GM18520 (cell line): Measurements from ENCODE around the gene ZNG1F.
"Not testable (repeated sequence)": the region's sequence is repeated elsewhere in the genome, so short reads cannot be mapped to it uniquely, and the experiment has no call there.

Experiments used
- ATAC-seq: cut with Tn5 transposase; IDR thresholded peaks from one replicate; pipeline ENCODE4 v1.9.1; 2021; ENCODE audit not compliant: unreplicated experiment

Gene ZNG1F

DNA sequence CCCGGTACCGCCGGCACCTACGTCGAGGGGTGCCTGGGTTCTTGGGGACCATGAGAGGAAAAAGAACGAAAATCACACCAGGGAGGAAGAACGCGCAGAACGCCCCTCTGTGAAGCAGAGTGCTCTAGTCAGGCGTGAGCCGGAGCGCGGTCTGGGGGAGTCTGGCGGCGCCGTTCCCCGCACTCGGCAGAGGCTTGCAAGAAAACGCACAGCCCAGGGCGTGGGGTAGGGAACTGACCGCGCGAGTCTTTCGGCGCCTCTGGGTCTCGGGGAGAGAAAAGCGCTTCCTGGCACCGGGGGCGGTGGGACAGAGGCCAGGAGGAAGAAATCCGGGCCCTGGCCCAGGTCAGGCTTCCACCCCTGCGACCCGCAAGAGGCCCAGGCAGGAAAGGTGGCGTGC, 65.3 kb downstream of the ZNG1F start:
- not testable (repeated sequence) for ATAC-seq

GRCh38 chr9:41123396-41123795, 65.7 kb downstream of the ZNG1F start:
- ATAC-seq = not testable (repeated sequence)

- ATAC-seq = not testable (repeated sequence)
Measured at GRCh38 chr9:41120696-41121095, 68.4 kb downstream of the ZNG1F start.

DNA sequence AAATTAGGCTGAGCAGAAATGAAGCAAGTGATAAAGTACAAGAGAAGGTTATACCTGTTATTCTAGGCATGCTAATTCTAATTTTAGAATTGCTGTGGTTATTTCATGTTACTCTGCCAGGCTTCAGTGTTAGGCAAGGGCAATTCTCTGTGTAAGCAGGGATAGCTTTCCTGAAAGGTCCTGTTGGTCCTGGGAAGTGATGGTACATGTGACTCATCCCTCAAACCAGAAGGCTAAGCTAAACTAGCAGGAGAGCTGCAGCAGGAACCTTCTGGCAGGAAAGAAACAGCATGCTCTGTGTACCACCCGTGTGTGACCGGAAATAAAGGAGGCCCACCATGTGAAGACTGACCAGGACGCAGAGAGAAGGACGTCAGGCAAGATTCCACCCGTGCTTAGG, 69.4 kb downstream of the ZNG1F start:
- not testable (repeated sequence) for ATAC-seq

GRCh38 chr9:41119311-41119710, 69.8 kb downstream of the ZNG1F start:
- not testable (repeated sequence) for ATAC-seq

GRCh38 chr9:41113348-41113747, 75.8 kb downstream of the ZNG1F start:
- not testable (repeated sequence) for ATAC-seq

GRCh38 chr9:41111414-41111813, 77.7 kb downstream of the ZNG1F start:
- not testable (repeated sequence) for ATAC-seq

- ATAC-seq = not testable (repeated sequence)
Measured at GRCh38 chr9:41110913-41111312, 78.2 kb downstream of the ZNG1F start.

DNA sequence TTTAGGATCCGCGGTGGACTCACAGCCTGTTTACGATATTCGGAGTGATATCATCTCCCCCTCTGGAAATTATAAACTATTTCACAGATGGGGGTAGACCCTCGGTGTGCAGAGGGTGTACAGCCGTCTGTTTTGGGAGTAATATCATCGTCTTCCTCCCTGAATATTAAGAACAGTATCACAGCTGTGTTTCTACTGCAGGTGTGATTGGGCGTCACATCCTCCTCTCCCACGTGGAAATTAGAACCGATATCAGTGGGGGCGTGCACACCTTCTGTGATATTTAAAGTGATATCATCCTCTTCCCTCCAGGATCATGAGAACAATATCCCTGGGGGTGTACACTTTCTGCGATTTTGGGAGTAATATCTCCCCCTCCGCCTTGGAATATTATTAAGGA, 79.9 kb downstream of the ZNG1F start:
- ATAC-seq = not testable (repeated sequence)

DNA sequence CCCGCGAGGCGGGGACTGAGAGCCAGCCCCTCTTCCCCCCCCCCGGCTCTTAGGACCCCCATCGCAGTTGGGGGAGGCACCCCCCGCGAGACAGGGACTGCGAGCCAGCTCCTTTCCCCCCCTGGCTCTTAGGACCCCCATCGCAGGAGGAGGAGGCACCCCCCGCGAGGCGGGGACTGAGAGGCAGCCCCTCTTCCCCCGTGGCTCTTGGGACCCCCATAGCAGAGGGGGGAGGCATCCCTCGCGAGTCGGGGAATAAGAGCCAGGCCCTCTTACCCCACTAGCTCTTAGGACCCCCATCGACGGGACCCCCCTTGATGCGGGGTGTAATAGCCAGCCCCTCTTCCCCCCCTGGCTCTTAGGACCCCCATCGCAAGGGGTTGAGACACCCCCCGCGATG, 80.3 kb downstream of the ZNG1F start:
- not testable (repeated sequence) for ATAC-seq

DNA sequence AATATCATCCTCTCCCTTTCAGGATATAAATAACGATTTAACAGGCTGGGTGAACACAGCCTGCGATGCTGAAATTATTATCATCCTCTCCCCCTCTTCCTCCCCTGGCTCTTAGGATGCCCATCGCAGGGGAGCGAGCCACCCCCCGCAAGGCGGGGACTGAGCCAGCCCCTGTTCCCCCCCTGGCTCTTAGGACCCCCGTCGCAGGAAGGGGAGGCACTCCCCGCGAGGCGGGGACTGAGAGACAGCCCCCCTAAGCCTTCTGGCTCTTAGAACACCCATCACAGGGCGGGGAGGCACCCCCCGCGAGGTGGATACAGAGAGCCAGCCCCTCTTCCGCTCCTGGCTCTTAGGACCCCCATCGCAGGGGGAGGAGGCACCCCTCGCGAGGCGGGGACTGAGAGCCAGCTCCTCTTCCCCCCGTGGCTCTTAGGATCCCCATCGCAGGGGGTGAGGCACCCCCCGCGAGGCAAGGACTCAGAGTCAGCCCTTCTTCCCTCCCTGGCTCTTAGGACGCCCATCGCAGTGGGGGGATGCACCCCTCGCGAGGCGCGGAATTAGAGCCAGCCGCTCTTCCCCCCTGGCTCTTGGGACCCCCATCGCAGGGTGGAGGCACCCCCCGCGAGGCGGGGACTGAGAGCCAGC, 82.5 kb downstream of the ZNG1F start:
- not testable (repeated sequence) for ATAC-seq

DNA sequence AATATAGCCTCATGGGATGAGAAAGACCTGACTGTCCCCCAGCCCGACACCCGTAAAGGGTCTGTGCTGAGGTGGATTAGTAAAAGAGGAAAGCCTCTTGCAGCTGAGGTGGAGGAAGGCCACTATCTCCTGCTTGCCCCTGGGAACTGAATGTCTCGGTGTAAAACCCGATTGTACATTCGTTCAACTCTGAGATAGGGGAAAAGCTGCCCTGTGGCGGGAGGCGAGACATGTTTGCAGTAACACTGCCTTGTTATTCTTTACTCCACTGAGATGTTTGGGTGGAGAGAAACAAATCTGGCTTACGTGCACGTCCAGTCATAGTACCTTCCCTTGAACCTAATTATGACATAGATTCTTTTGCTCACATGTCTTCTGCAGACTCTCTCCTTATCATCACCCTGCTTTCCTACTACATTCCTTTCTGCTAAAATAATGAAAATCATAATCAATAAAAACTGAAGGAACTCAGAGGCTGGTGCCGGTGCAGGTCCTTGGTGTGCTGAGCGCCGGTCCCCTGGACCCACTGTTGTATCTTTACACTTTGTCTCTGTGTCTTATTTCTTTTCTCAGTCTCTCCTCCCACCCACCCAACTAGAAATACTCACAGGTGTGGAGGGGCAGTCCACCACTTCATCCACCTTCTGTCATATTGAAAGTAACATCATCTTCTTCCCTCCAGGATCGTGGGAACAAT, 83.4 kb downstream of the ZNG1F start:
- ATAC-seq = not testable (repeated sequence)

DNA sequence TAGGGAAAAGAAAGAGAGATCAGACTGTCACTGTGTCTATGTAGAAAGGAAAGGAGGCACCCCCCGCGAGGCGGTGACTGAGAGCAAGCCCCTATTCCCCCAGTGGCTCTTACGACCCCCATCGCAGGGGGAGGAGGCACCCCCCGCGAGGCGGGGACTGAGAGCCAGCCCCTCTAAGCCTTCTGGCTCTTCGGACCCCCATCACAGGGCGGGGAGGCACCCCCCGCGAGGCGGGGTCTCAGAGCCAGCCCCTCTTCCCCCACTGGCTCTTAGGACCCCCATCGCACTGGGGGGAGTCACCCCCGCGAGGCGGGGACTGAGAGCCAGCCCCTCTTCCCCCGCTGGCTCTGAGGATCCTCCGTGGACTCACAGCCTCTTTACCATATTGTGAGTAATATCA, 84.6 kb downstream of the ZNG1F start:
- not testable (repeated sequence) for ATAC-seq

DNA sequence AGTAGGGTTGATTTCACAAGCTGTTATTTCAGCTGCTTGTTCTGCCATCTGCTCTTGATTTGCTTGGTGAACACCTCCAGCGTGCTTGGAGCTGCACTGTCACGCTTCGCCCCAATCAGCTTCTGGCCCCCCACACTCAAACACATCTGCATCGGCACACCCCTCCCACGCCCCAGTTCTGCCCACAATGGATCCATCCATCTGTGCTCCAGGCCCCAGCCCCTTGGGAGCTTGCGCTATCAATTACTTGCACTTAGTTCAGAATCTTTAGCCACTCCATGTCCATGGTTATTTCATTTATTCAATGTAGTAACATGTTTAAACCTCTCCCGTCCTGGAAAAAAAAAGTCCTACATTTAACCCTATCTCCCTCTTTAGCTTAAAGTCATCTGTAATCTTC, 88.6 kb downstream of the ZNG1F start:
- ATAC-seq = not testable (repeated sequence)

DNA sequence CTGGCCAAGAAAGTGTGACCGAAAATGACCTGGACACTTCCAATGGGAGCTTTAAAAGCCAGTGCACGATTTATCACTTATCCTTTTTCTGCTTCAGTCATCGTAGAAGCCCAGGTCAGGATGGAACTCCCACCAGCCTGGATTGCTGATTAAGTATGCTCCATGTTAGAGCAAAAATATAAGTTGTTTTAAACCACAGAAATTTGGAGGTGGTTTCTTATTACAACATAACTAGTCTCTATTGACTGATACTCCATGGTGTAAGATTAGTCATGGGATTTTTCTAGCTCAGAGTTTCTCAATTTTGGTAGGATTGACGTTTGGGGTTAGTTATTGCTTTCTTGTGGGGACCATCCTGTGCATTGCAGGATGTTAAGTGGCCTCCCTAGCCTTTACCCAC, 90.4 kb downstream of the ZNG1F start:
- ATAC-seq = not testable (repeated sequence)

DNA sequence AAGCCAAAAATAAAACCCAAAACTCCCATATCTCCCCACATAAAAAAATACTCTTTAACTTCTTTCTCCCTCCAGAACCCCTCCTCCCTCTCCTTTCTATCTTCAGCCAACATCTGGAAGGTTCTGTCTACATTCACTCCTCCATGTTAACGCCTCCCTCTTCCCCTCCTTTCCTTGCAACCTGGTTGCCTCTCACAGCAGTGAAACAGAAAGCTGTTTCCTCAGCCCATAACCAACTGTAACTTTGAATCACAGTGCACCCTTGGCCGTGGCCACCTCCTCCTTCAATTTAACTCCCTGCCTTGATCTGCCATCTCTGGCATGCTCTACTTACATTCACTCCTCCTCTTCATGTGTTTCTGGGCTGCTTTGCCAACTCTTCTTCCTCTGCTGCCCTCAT, 94.1 kb downstream of the ZNG1F start:
- not testable (repeated sequence) for ATAC-seq

- not testable (repeated sequence) for ATAC-seq
Measured at GRCh38 chr9:41094010-41094773, 94.9 kb downstream of the ZNG1F start.

GRCh38 chr9:41090922-41091321, 98.2 kb downstream of the ZNG1F start:
- not testable (repeated sequence) for ATAC-seq

- not testable (repeated sequence) for ATAC-seq
Measured at GRCh38 chr9:41090386-41090785, 98.7 kb downstream of the ZNG1F start.

- ATAC-seq = peak; percentile 68
Measured at GRCh38 chr9:41088450-41089059, 100.6 kb downstream of the ZNG1F start.

DNA sequence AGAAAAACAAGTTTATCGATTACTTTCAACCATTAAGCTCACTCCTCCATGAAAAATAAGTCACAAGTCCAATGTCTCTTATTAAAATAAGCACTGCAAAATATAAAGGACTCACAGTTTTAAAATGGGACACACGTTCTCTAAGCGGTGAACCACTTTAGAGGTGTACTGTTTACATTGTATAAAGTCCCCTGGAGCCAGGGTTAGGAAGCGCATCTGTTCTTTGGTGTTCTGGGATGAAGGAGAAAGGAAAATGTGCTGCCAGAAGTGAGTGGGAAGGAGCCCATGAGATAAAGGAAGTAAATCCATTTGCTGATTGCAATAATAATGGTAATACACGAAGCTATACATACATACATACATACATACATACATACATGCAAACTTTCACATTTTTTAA, 101.2 kb downstream of the ZNG1F start:
- not testable (repeated sequence) for ATAC-seq
